ENCODE measurements around the gene MOGAT1.

MOGAT1 gene

DNA sequence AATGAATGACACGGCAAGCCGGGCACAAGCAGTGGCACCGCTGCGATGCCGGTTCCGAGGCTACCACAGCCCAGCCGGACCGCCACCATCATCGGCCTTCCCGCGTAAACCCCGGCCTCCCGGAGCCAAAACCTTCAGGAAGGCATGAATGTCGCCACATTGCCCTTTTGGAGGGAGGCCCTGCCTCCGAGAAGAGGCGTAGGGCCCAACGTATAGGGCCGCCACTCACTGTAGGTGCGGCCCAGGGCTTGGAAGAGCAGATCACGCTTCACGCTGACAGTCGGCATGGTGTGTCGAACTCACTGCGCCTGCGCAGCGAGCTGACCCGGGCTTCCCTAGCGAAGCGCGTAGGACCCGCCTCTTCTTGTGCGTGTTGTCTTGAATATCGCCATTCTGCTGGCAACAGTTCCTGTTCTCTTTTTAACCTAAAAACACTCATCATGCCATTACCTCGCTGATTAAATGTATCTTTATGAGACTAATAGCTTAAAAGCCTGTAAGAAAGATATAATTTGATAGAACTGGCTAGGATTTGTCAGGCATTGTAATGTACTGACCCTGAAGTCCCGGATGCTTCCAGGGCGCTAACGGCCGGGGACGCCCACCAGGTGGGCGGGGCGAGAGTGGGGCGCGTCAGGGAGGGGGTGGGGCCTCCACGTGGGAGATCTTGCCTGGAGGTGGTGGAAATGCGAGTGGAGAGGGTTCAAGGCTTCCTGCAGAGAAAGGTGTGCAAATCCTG is 15.5 kb upstream of the MOGAT1 start, which contains the start of gene FARSB:
FARSB (minus strand) TSS at position 306 of the 739 bp plus-strand sequence; CDS start at position 287, 19 bp downstream.
- Mint-ChIP-seq H3K36me3 (peaks cover 13 to 15% of the 10 kb centered on the region in 2 donors), H3K27ac (peak within 1 kb of the TSS; percentile 100), H3K4me1 (peaks cover 22 to 37% of the 10 kb centered on the region in 2 donors), H3K4me3 (peak within 1 kb of the TSS; percentile 98 to 100), H3K27me3 (no peaks in the 10 kb centered on the region), H3K9me3 (no peaks in the 10 kb centered on the region)
- DNase-seq (peak; percentile 89), ATAC-seq (replicated peaks) (peak; percentile 93 to 96)

DNA sequence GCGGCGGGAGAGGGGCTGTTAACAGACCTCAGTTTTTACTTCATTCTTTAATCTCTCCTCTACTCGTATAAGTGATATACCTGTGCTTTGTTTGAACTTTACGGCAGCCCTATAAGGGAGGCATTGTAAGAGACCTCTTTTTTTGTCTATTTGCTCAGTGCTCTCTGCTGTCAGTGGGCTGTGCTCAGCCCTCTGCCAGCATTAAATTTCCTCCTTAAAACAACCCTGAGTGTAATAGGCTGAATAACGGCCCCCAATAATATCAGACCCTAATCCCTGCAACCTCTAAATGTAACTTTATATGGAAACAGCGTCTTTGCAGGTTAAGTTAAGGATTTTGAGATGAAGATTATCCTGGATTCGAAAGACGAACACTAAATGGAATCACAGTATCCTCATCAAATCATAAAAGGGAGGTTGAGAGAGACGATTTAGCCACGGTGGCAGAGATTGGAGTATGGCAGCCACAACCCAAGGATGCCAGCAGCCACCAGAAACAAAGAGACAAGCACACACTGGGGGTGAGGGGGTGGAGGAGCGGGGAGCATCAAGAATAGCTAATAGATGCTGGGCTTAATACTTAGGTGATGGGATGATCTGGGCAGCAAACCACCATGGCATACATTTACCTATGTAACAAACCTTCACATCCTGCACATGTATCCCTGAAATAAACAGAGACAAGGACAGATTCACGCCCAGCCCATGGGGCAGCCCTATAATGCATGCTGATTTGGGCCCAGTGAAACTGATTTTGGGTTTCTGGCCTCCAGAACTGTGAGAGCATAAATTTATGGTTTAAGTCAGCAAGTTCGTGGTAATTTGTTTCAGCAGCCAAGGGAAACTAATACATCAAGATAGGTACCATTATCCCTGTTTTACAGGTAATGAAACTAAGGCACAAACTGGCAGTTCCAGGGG is 14.7 kb upstream of the MOGAT1 start:
- Mint-ChIP-seq H3K27me3 (no peaks in the 10 kb centered on the region), H3K9me3 (no peaks in the 10 kb centered on the region), H3K36me3 (peaks cover 9 to 15% of the 10 kb centered on the region in 2 donors), H3K4me1 (peaks cover 22 to 35% of the 10 kb centered on the region in 2 donors), H3K27ac (peak overlapping the region; percentile 100), H3K4me3 (peak overlapping the region; percentile 98 to 100)
- ATAC-seq (replicated peaks) (peak; percentile 31 to 36), DNase-seq (no peak)

DNA sequence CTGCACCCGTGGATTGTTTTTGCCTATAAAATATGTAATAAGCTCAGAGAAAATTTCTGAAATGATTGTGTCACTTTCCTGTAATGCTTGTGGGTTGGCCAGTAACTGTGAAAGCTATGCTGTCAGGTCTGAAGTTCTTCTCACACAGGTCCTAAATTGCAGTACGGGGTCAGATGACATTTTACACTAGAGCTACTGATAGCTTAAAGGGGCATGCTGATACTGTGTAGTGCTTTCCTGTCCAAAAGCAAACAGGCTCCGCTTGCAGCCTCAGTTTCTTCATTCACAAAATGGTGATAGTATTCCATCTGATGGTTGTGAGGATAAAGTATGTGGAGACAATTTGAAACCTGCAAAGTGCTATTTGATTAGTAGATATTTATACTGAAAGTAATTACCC is 8.0 kb upstream of the MOGAT1 start:
- H3K4me1 Mint-ChIP-seq: peaks cover 7 to 13% of the 10 kb centered on the region in 2 donors
- peaks cover 7 to 22% of the 10 kb centered on the region in 2 donors for H3K27me3 Mint-ChIP-seq
- ATAC-seq (replicated peaks) (no peak), DNase-seq (no peak)
- H3K4me3 Mint-ChIP-seq: no peak overlapping the region
- peaks cover 0 to 4% of the 10 kb centered on the region in 2 donors for H3K36me3 Mint-ChIP-seq
- H3K9me3 Mint-ChIP-seq: peaks cover 0 to 2% of the 10 kb centered on the region in 2 donors
- no peak overlapping the region for H3K27ac Mint-ChIP-seq

DNA sequence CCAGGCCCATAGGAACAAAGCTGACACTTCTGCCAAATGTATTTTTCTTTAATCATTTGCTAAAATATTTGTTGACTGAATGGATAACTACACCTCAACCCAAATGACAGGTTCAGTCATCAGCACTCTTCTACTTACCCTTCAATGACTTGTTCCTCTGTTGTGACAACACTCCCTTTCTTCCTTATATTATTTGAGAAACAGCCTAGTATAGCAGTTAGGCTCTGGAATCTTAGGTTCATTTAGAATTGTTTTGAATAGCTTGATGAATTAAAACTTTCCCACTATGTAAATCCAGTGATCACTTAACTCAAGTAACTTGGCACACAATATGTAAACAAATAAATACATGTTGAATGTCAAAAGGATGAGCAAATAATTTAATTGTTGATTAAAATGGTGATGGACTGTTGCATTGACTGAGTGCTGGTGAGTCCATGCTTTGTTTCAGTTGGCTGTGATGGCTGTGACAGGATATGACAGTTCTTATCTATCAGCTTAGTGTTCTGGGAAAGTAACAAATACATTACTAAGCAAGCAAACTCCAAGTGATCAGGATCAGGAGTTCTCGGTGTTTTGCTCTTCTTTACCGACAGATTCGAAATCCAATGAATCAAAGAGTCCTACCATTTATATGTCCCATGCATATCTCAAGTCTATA is 2.8 kb upstream of the MOGAT1 start:
- H3K4me3 Mint-ChIP-seq: no peak overlapping the region
- DNase-seq: no peak
- H3K36me3 Mint-ChIP-seq: peaks cover 0 to 4% of the 10 kb centered on the region in 2 donors
- H3K27me3 Mint-ChIP-seq: peaks cover 46 to 65% of the 10 kb centered on the region in 2 donors
- peak; percentile 31 to 40 for ATAC-seq (replicated peaks)
- H3K9me3 Mint-ChIP-seq: peaks cover 0 to 2% of the 10 kb centered on the region in 2 donors
- no peak overlapping the region for H3K27ac Mint-ChIP-seq
- H3K4me1 Mint-ChIP-seq: peaks cover 16 to 29% of the 10 kb centered on the region in 2 donors

DNA sequence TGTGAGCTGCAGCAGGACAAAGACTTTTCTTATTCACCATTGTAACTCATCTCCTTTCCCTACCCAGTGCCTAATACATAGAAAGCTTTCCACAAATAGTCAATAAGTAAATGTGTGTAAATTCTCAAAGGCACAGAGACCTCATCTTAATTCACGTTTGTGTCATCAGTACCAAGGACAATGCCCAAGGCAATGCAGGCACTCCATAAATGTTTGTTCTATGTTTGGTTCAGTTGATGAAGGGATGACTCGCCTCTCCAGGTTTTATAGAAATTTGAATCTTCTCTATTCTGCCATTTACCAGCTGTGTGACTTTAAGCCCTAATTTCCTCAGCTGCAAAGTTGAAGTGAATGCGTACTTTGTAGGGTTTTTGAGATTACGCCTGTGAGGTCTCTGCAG is 2.1 kb upstream of the MOGAT1 start:
- H3K9me3 Mint-ChIP-seq: peaks cover 0 to 2% of the 10 kb centered on the region in 2 donors
- peaks cover 18 to 29% of the 10 kb centered on the region in 2 donors for H3K4me1 Mint-ChIP-seq
- no peak overlapping the region for H3K4me3 Mint-ChIP-seq
- ATAC-seq (replicated peaks) (no peak), DNase-seq (no peak)
- peaks cover 0 to 4% of the 10 kb centered on the region in 2 donors for H3K36me3 Mint-ChIP-seq
- no peak overlapping the region for H3K27ac Mint-ChIP-seq
- peaks cover 51 to 69% of the 10 kb centered on the region in 2 donors for H3K27me3 Mint-ChIP-seq

DNA sequence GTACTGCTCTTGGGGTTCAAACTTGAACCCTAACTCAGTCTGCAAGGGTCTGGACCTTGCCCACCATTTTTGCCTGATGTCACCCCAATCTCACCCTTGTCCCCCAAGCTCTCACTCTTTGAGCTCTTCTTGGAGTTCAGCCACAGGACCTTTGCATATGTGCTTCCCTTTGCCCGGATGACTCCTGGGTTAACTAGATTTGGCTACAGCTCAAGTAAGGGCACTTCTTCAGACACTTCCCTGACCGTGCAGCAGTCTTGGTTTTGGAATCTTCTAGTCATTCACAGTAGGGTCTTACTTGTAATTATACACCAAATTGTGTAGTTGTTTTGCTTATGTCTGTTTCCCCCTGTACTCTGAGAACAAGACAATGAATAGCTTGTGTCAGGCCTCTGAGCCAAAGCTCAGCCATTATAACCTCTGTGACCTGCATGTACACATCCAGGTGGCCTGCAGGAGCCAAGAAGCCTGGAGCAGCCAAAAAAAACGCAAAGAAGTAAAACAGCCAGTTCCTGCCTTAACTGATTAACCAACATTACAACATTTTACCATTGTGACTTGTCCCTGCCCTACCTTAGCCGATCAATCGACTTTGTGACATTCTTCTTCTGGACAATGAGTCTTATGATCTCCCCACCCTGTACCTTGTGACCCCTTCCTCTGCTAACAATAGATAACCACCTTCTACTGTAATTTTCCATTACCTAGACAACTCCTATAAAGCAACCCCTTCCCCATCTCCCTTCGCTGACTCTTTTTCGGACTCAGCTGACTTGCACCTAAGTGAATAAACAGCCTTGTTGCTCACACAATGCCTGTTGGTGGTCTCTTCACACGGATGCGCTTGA is 1.0 kb upstream of the MOGAT1 start:
- Mint-ChIP-seq H3K4me3 (peak overlapping the region; percentile 14 to 35), H3K9me3 (peaks cover 0 to 2% of the 10 kb centered on the region in 2 donors), H3K27me3 (peaks cover 56 to 74% of the 10 kb centered on the region in 2 donors), H3K36me3 (peaks cover 0 to 4% of the 10 kb centered on the region in 2 donors), H3K4me1 (peaks cover 18 to 29% of the 10 kb centered on the region in 2 donors), H3K27ac (no peak overlapping the region)
- no peak for ATAC-seq (replicated peaks)
- DNase-seq: no peak

DNA sequence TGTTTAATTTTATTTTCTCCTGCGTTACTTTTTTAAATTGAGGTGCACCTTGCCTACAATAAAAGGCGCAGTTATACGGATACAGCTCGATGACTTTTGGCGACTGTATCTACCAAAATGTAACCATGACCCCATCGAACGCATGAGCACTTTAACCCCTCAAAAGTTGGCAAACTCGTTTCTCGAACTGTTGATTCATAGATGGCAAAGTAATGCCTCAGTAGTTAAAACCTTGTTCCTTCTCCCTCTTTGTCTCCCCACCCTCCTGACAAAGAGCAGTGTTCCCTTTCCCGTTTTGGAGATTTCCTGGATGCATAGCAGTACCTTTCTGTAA is 577 bp downstream of the MOGAT1 start:
- ATAC-seq (replicated peaks): no peak

DNA sequence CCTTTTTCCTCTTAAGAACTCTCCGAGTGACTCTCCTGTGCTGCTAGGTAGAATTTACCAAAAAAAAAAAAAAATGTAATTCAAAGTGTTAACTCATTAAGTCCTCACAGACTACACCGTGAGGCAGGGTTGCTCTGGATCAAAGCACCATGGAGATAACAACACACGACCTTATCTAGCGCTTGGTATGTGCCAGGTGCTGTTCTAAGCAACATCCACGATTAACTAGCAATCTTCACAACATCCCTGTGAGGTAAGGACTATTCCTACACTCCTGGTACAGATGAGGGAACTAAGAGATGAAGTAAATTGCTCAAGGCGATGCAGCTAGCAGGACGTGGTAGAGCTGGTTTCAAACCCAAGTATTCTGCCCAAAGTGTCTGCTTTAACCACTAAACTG is 1.8 kb downstream of the MOGAT1 start:
- Mint-ChIP-seq H3K27ac (no peak overlapping the region), H3K4me3 (no peak overlapping the region), H3K27me3 (peaks cover 64 to 65% of the 10 kb centered on the region in 2 donors), H3K36me3 (no peaks in the 10 kb centered on the region), H3K9me3 (no peaks in the 10 kb centered on the region), H3K4me1 (peaks cover 11 to 18% of the 10 kb centered on the region in 2 donors)
- ATAC-seq (replicated peaks): no peak
- no peak for DNase-seq

More for the DNA sequence above, 577 bp downstream of the MOGAT1 start:
- H3K36me3 Mint-ChIP-seq: no peaks in the 10 kb centered on the region
- no peak overlapping the region for H3K27ac Mint-ChIP-seq
- peaks cover 18 to 29% of the 10 kb centered on the region in 2 donors for H3K4me1 Mint-ChIP-seq
- no peak for DNase-seq
- H3K9me3 Mint-ChIP-seq: no peaks in the 10 kb centered on the region
- H3K4me3 Mint-ChIP-seq: peak overlapping the region; percentile 78 to 84
- peaks cover 53 to 58% of the 10 kb centered on the region in 2 donors for H3K27me3 Mint-ChIP-seq

DNA sequence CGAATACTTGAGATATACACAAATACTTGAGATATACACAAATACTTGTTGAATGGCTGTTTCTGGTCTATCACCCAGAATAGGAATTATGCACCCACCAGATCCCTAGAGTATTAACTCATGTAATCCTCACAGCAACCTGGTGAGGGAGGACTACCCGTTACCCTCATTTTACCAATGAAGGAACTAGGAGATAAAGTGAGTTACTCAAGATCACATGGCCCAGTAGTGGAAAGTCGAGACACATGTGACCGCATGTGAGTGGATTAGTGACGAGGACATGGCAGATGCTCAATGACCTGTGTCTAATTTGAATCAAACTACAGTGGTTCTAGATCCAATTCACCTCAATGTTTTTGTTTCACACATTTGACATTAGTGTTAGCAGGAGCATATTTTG is 2.4 kb downstream of the MOGAT1 start:
- Mint-ChIP-seq H3K4me3 (no peak overlapping the region), H3K36me3 (no peaks in the 10 kb centered on the region), H3K9me3 (no peaks in the 10 kb centered on the region), H3K4me1 (peaks cover 11 to 13% of the 10 kb centered on the region in 2 donors), H3K27me3 (peaks cover 67 to 71% of the 10 kb centered on the region in 2 donors), H3K27ac (no peak overlapping the region)
- DNase-seq: no peak
- ATAC-seq (replicated peaks): peak; percentile 29 to 59

DNA sequence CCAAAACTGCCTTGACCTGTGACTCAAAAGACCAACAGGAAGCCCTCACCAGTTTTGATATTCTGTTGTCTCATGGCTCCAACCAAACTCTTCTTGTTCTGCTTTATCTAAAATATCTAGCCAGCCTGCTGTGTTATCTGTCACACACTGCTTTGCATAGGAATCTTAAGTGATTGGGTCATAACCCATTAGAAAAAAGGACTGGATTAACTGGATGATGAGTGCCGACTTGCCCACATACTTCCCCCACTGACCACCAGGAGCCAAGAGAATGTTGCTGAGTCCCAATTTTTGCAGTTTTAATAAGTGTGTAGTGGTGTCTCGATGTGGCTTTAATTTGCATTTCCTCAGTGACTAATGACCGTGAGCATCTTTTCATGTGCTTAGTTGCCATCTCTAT is 6.5 kb downstream of the MOGAT1 start:
- Mint-ChIP-seq H3K4me3 (no peak overlapping the region), H3K4me1 (peaks cover 0 to 4% of the 10 kb centered on the region in 2 donors), H3K27me3 (peaks cover 56 to 59% of the 10 kb centered on the region in 2 donors), H3K36me3 (no peaks in the 10 kb centered on the region), H3K27ac (no peak overlapping the region), H3K9me3 (no peaks in the 10 kb centered on the region)
- ATAC-seq (replicated peaks) (no peak), DNase-seq (no peak)

DNA sequence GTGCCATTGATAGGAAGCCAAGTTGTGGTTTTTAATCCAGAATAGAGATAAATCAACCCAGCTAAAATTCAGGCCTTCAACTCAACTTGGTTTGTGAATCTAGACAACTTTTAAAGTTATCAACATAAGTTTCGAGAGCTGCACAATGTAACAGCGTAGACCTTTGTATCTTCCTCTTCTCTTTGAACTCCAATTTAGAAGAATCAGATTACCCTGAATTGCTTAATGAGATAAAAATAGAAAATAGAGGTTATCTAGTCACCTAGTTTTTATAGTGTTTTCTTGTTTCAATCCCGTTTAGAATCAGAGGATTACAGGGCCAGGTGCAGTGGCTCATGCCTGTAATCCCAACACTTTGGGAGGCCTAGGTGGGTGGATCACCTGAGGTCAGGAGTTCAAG is 12.3 kb downstream of the MOGAT1 start:
- no peak for DNase-seq
- Mint-ChIP-seq H3K27me3 (peaks cover 29 to 34% of the 10 kb centered on the region in 2 donors), H3K36me3 (no peaks in the 10 kb centered on the region), H3K4me1 (no peaks in the 10 kb centered on the region), H3K4me3 (no peak overlapping the region), H3K27ac (no peak overlapping the region), H3K9me3 (no peaks in the 10 kb centered on the region)
- ATAC-seq (replicated peaks): no peak

DNA sequence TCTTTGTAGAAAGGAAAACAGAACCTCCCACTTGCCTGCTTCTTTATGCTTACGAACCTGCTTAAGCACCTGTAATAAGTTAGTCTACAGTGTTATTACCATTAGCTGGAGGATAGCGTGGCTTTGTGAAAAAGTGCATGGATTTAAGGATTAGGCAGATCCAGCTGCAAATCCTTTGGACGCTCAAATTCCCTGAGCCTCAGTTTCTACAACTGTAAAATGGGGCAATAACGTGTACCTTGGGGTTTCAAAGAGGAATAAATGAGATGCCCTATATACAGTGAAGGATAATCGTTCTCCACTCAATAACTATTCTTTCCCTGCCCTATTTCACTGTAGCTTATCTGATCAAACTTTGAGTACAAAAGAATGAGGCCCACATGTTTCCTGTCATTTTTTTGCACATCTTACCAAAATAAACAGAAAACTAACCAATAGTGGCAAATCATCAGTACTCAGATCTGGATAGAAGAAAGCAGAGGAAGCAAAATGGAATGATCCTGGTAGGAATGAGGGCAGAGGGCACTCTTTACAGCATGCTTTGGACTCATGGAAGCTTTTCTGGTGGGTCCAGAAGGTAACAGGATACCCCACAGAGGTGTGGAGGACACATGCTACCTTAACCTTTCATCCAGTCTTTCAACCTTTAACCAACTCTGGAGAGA is 14.8 kb downstream of the MOGAT1 start:
- Mint-ChIP-seq H3K27me3 (peaks cover 20 to 26% of the 10 kb centered on the region in 2 donors), H3K27ac (no peak overlapping the region), H3K4me3 (no peak overlapping the region), H3K36me3 (no peaks in the 10 kb centered on the region), H3K4me1 (peaks cover 0 to 5% of the 10 kb centered on the region in 2 donors), H3K9me3 (no peaks in the 10 kb centered on the region)
- no peak for DNase-seq
- ATAC-seq (replicated peaks): no peak

DNA sequence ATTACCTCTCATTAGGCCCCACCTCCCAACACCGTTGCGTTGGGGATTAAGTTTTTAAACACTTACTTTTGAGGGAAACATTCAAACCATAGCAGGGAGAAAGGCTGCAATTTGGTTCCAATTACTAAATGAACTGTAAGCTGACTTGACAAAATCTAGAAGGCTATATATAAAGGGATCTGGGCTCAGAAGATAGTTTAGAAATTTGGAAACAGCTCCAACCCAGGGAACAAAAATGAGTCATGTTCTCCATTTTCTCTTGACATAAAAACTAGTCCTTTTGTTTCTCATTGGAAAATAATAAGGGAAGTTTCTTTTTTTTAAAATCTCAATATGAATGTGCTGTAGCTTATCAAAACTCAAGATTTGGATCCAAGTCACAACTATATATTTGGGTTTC is 17.5 kb downstream of the MOGAT1 start:
- ATAC-seq (replicated peaks) (no peak), DNase-seq (no peak)
- H3K4me1 Mint-ChIP-seq: peaks cover 0 to 5% of the 10 kb centered on the region in 2 donors
- no peaks in the 10 kb centered on the region for H3K36me3 Mint-ChIP-seq
- H3K4me3 Mint-ChIP-seq: no peak overlapping the region
- no peak overlapping the region for H3K27ac Mint-ChIP-seq
- H3K9me3 Mint-ChIP-seq: no peaks in the 10 kb centered on the region
- H3K27me3 Mint-ChIP-seq: peaks cover 0 to 8% of the 10 kb centered on the region in 2 donors
